K562 (cell line): ENCODE results near the gene KRTAP16-1. TPM values are rescaled to one million over a fixed set of nuclear protein-coding genes. Genes with fewer than 3 reads are reported as not detected.
A peak's percentile ranks its signal among the peaks of the same experiment; 100 is the strongest.

Experiments used
- CEBPG ChIP-seq, 3 experiments: fragments of 200-800 bp in 1 of 3; sonication (Bioruptor generic) in 1 of 3; sonication (generic) in 1 of 3; formaldehyde crosslinking in 1 of 3; IDR thresholded peaks in 2 of 3; conservative IDR thresholded peaks in 1 of 3; 2 replicates each; pipeline versions ENCODE4 v1.6.1 to v1.8.0; 2016 to 2022; ENCODE audit warnings: missing compliant biosample characterization in 2 of 3, missing genetic modification characterization in 2 of 3, mild to moderate bottlenecking in 1 of 3, missing genetic modification reagents in 1 of 3
- FOXK2 ChIP-seq, 2 experiments: fragments of 450-650 bp; IDR thresholded peaks in 1 of 2; conservative IDR thresholded peaks in 1 of 2; 2 replicates each; pipeline ENCODE4 v1.6.1; 2016; ENCODE audit warnings: low read depth in 2 of 2, mild to moderate bottlenecking in 1 of 2
- HMG20B ChIP-seq: fragments of 250-450 bp; sonication (Bioruptor Pico); IDR thresholded peaks from 2 replicates; pipeline ENCODE4 v1.5.0; 2021; ENCODE audit warnings: mild to moderate bottlenecking
- KLF16 ChIP-seq: IDR thresholded peaks from 2 replicates; pipeline ENCODE4 v1.6.1; 2016; ENCODE audit warnings: antibody characterized with exemption
- RAD21 ChIP-seq, 2 experiments: fragments of 250-450 bp in 1 of 2; fragments of 450-650 bp in 1 of 2; sonication (Bioruptor Pico) in 1 of 2; formaldehyde crosslinking in 1 of 2; IDR thresholded peaks in 1 of 2; conservative IDR thresholded peaks in 1 of 2; 2 replicates each; pipeline versions ENCODE4 v1.4.0 to v1.8.0; 2020 to 2022; ENCODE audit warnings: mild to moderate bottlenecking in 2 of 2, moderate library complexity in 1 of 2
- SMC3 ChIP-seq: conservative IDR thresholded peaks from 2 replicates; pipeline ENCODE4 v1.6.1; 2011; ENCODE audit warnings: low read depth, low read length, improper control_type of control experiment; ENCODE audit not compliant: insufficient read depth
- ZNF217 ChIP-seq: sonication (generic); formaldehyde crosslinking; IDR thresholded peaks from 2 replicates; pipeline ENCODE4 v1.8.0; 2022; ENCODE audit warnings: mild to moderate bottlenecking, missing genetic modification reagents
- polyA plus RNA-seq, 8 experiments: library from polyadenylated mRNA; depleted of rRNA in 4 of 8; stranded (reverse) in 5 of 8; unstranded in 3 of 8; fragments of >200 nt; fragmentation: Nextera tagmentation in 2 of 8; fragmentation: Illumina TruSeq in 1 of 8; extraction: Ambion mirVana in 2 of 8; extraction: Trizol in 1 of 8; gene quantifications; 2 replicates each; pipeline versions ENCODE4 v1.2.1 to v1.2.3, GENCODE V29; 2011 to 2014; ENCODE audit warnings: inconsistent platforms in 1 of 8, missing spikeins in 1 of 8
- total RNA-seq, 7 experiments: library from RNA; depleted of rRNA in 6 of 7; stranded (reverse); fragments of >200 nt in 6 of 7; fragmentation: Illumina TruSeq in 2 of 7; extraction: Trizol in 2 of 7; gene quantifications; 2 replicates each; pipeline versions ENCODE4 v1.2.1 to v1.2.3, GENCODE V29; 2011 to 2021; ENCODE audit warnings: low replicate concordance in 1 of 7
- TF ChIP-seq, protein P1 (sequence below): sonication (generic); formaldehyde crosslinking; IDR thresholded peaks from 2 replicates; pipeline ENCODE4 v1.8.0; 2022; ENCODE audit warnings: mild to moderate bottlenecking, low read depth, missing genetic modification reagents
- TF ChIP-seq, protein P2 (sequence below): IDR thresholded peaks from 2 replicates; pipeline ENCODE4 v1.6.1; 2016; ENCODE audit warnings: missing genetic modification characterization, missing compliant biosample characterization
- TF ChIP-seq, protein P3 (sequence below), 3 experiments: IDR thresholded peaks in 2 of 3; conservative IDR thresholded peaks in 1 of 3; 2 replicates each; pipeline ENCODE4 v1.5.1; 2011 to 2012; ENCODE audit warnings: low read length in 3 of 3, mild to moderate bottlenecking in 3 of 3, control low read depth in 2 of 3, improper control_type of control experiment in 1 of 3, inconsistent platforms in 1 of 3, low read depth in 1 of 3, mixed read lengths in 1 of 3, moderate library complexity in 1 of 3; ENCODE audit not compliant: insufficient read depth in 2 of 3

The KRTAP16-1 gene
- total and polyA plus RNA-seq, 9 of the 15 experiments (the other 6 are each of a cell fraction or from before 2014, with no cell fraction given): not detected

DNA sequence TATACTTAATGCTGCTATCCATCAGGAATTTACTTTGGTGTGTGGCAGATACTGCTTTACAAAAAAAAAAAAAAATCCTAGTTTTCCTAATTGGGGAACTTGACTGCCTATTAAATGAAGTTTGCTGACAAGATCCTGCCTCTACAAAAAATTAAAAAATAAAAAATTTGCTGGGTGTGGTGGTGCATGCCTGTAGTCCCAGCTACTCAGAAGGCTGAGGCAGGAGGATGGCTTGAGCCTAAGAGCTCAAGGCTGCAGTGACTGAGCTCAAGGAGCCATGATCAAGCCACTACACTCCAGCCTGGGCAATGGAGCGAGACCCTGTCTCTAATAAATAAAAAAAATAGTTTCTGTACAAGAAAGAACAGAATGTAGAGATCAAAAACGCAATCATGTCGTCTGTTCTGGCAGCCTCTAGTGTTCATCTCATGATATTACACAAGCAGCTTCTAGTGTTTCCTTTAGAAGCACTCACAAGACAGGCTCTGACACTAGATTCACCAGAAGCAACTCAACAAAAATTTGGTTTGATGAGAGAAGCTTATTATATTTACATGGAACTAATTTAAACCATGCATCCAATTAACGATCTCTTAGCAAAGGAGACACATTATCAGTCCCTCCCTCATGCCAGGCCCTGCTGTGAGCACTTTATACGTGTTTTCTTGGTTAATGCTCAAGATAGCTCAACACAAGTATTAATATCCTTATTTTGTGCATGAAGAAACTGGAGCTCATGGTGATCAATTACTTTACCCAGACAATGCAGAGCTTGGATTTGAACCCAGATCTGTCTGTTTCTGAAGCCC, 13.2 kb upstream of the KRTAP16-1 start (continued):
- TF ChIP-seq, protein P1, sequence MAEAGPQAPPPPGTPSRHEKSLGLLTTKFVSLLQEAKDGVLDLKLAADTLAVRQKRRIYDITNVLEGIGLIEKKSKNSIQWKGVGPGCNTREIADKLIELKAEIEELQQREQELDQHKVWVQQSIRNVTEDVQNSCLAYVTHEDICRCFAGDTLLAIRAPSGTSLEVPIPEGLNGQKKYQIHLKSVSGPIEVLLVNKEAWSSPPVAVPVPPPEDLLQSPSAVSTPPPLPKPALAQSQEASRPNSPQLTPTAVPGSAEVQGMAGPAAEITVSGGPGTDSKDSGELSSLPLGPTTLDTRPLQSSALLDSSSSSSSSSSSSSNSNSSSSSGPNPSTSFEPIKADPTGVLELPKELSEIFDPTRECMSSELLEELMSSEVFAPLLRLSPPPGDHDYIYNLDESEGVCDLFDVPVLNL (CRISPR knock-in tag): no peak
- TF ChIP-seq SMC3 (0 out of 2 replicates have a peak, but pooled peaks have one; percentile 33), HMG20B (CRISPR knock-in tag) (no peak), CEBPG (CRISPR knock-in tag; IDR thresholded peaks at IDR 0.05) (no peak), CEBPG (tag; conservative IDR thresholded peaks at IDR 0.05 in 1 of 2, IDR thresholded peaks at IDR 0.05 in 1 of 2) (0 out of 4 replicates have a peak, but pooled peaks of 1 of the 2 experiments have one; percentile 8), RAD21 (CRISPR knock-in tag; conservative IDR thresholded peaks at IDR 0.05 in 1 of 2, IDR thresholded peaks at IDR 0.05 in 1 of 2) (peak in 1 of 2 experiments; percentile 74; a peak in 3 of 4 replicates), KLF16 (peak; percentile 38; the same call in 1 of the 2 replicates), FOXK2 (conservative IDR thresholded peaks at IDR 0.05 in 1 of 2, IDR thresholded peaks at IDR 0.05 in 1 of 2; ENCODE audit: low read depth in 2 of 2) (no peak), ZNF217 (no peak)
- TF ChIP-seq, protein P2, sequence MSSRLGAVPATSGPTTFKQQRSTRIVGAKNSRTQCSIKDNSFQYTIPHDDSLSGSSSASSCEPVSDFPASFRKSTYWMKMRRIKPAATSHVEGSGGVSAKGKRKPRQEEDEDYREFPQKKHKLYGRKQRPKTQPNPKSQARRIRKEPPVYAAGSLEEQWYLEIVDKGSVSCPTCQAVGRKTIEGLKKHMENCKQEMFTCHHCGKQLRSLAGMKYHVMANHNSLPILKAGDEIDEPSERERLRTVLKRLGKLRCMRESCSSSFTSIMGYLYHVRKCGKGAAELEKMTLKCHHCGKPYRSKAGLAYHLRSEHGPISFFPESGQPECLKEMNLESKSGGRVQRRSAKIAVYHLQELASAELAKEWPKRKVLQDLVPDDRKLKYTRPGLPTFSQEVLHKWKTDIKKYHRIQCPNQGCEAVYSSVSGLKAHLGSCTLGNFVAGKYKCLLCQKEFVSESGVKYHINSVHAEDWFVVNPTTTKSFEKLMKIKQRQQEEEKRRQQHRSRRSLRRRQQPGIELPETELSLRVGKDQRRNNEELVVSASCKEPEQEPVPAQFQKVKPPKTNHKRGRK (tag): no peak
- TF ChIP-seq, protein P3, sequence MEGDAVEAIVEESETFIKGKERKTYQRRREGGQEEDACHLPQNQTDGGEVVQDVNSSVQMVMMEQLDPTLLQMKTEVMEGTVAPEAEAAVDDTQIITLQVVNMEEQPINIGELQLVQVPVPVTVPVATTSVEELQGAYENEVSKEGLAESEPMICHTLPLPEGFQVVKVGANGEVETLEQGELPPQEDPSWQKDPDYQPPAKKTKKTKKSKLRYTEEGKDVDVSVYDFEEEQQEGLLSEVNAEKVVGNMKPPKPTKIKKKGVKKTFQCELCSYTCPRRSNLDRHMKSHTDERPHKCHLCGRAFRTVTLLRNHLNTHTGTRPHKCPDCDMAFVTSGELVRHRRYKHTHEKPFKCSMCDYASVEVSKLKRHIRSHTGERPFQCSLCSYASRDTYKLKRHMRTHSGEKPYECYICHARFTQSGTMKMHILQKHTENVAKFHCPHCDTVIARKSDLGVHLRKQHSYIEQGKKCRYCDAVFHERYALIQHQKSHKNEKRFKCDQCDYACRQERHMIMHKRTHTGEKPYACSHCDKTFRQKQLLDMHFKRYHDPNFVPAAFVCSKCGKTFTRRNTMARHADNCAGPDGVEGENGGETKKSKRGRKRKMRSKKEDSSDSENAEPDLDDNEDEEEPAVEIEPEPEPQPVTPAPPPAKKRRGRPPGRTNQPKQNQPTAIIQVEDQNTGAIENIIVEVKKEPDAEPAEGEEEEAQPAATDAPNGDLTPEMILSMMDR (IDR thresholded peaks at IDR 0.05 in 2 of 3, conservative IDR thresholded peaks at IDR 0.05 in 1 of 3; ENCODE audit: insufficient read depth in 2 of 3, low read depth in 1 of 3, low read length in 3 of 3): peak; percentile 45 to 70 (median 69); a peak in 5 of 6 replicates
